BJ (cell line): ENCODE data around the gene DEFB114. TPM values are rescaled to one million over a fixed set of nuclear protein-coding genes. Genes with fewer than 3 reads are reported as not detected.

ENCODE experiments used
- CTCF ChIA-PET: fragments of 350-600 bp; formaldehyde crosslinking; extraction: SDS; loops from one replicate; lab custom pipeline; 2021; ENCODE audit warnings: antibody characterized with exemption, inconsistent platforms; lab: Yijun Ruan, JAX
- POLR2A ChIA-PET: fragments of 300-600 bp; sonication (Branson Sonifier 250); formaldehyde crosslinking; extraction: SDS; loops from one replicate; lab custom pipeline; 2021; ENCODE audit warnings: antibody characterized with exemption; lab: Charles Lee
- DNase-seq: peaks from one replicate; pipeline ENCODE4 v3.0.0-alpha.2; 2011; ENCODE audit warnings: low read depth
- H3K27me3 ChIP-seq: 2 replicates; pipeline ENCODE4 v1.6.0; 2011; ENCODE audit warnings: low read length; ENCODE audit not compliant: control insufficient read depth, insufficient read depth
- H3K36me3 ChIP-seq: 2 replicates; pipeline ENCODE4 v1.5.1; 2011; ENCODE audit warnings: low read length; ENCODE audit not compliant: control insufficient read depth, insufficient read depth
- H3K4me3 ChIP-seq: 2 replicates; pipeline ENCODE4 v1.5.1; 2011; ENCODE audit warnings: low read depth, mild to moderate bottlenecking, control low read depth, low read length
- polyA plus RNA-seq: library from polyadenylated mRNA; depleted of rRNA; stranded (reverse); fragments of >200 nt; gene quantifications from 2 replicates; pipeline ENCODE4 v1.2.3, GENCODE V29; 2011
- TF ChIP-seq, protein P1 (sequence below): IDR thresholded peaks from 2 replicates; pipeline ENCODE4 v1.5.1; 2011; ENCODE audit warnings: low read depth, mild to moderate bottlenecking, control low read depth, inconsistent platforms, low read length, moderate library complexity; ENCODE audit not compliant: insufficient read depth

The DEFB114 gene
- polyA plus RNA-seq, 1 experiment, result not detected

DNA sequence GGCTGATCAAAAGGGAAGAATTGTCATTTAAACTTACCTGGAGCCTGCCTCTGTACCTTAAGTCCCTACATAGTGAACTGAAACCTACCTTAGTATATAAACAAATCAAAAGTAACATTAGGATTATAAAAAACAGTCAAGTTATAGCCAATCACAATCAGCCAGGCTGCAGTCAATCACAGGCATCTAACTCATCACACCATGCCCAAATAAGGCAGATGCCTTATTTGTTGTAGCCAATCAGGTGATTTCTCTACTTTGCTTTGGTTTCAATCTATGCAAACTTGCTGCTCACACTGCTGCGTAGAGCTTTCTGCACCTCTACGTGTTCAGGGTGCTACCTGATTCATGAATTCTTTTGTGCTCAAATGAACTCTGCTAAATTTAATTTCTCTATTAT is 23.8 kb upstream of the DEFB114 start:
- ChIA-PET CTCF (no interaction called here), POLR2A (no interaction called here)
- no peak for DNase-seq
- Histone ChIP-seq H3K36me3 (no peaks in the 10 kb centered on the region), H3K4me3 (no peak overlapping the region), H3K27me3 (no peaks in the 10 kb centered on the region)
- TF ChIP-seq, protein P1, sequence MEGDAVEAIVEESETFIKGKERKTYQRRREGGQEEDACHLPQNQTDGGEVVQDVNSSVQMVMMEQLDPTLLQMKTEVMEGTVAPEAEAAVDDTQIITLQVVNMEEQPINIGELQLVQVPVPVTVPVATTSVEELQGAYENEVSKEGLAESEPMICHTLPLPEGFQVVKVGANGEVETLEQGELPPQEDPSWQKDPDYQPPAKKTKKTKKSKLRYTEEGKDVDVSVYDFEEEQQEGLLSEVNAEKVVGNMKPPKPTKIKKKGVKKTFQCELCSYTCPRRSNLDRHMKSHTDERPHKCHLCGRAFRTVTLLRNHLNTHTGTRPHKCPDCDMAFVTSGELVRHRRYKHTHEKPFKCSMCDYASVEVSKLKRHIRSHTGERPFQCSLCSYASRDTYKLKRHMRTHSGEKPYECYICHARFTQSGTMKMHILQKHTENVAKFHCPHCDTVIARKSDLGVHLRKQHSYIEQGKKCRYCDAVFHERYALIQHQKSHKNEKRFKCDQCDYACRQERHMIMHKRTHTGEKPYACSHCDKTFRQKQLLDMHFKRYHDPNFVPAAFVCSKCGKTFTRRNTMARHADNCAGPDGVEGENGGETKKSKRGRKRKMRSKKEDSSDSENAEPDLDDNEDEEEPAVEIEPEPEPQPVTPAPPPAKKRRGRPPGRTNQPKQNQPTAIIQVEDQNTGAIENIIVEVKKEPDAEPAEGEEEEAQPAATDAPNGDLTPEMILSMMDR, result no peak

DNA sequence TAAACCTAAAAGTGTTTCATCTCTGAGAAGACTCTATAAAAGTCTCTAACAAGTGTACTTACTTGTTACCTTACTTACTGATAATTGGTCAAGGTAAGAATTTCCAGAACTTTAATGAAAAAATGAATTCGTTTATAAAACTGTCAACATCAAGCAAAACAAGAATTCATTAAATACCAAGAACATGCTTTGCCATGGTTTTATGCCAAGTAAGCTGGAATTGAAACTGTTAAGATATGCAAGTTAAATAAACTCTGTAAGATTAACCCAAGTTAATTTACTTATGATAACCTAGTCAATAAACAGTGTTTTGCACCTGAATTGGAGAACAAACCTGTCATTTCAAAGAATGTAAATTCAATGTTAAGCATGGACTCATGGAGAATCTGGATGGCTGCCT is 22.6 kb upstream of the DEFB114 start:
- Histone ChIP-seq H3K4me3 (no peak overlapping the region), H3K27me3 (no peaks in the 10 kb centered on the region), H3K36me3 (no peaks in the 10 kb centered on the region)
- TF ChIP-seq, protein P1, result no peak
- DNase-seq, result no peak
- ChIA-PET POLR2A (no interaction called here), CTCF (no interaction called here)

DNA sequence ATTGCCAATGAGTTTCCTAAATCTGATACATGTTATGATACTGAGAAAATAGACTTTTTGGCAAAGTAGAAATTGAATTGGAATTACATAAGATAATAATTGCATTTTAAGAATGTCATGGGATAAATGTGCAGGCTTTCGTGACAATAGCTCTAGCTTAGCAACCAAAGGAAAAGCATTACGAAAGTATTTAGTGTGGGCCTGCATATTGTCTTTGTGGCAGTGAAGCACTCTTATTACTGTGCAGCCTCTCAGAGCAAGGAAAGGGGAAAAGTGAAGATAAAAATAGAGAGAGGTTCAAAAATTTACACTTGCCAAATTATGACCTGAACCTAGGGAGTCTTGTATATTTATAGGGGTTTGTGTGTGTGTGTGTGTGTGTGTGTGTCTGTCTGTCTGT is 18.1 kb upstream of the DEFB114 start:
- Histone ChIP-seq H3K27me3 (no peaks in the 10 kb centered on the region), H3K4me3 (no peak overlapping the region), H3K36me3 (no peaks in the 10 kb centered on the region)
- CTCF ChIA-PET, result no interaction called here
- POLR2A ChIA-PET, result no interaction called here
- TF ChIP-seq, protein P1, result no peak
- DNase-seq, result no peak

DNA sequence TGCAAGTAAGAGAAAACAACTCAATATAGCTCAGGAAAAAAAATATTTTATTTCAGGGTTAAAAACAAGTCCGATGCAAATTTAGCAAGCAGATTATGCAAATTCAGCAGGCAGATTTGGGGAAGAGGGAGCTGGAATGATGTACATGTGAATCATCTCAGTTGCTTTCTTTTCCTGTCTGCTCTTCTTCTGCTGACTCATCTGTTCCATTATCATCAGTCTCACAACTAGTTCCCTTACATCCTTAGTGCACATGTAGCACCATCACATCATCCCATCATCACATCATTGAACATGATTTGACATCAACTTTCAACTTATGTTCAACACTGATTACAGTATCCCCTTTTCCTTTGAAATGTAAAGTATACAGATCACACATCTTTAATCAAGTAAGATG is 16.9 kb upstream of the DEFB114 start:
- Histone ChIP-seq H3K36me3 (no peaks in the 10 kb centered on the region), H3K27me3 (no peaks in the 10 kb centered on the region), H3K4me3 (no peak overlapping the region)
- TF ChIP-seq, protein P1, result no peak
- POLR2A ChIA-PET, result no interaction called here
- CTCF ChIA-PET, result no interaction called here
- DNase-seq, result no peak

DNA sequence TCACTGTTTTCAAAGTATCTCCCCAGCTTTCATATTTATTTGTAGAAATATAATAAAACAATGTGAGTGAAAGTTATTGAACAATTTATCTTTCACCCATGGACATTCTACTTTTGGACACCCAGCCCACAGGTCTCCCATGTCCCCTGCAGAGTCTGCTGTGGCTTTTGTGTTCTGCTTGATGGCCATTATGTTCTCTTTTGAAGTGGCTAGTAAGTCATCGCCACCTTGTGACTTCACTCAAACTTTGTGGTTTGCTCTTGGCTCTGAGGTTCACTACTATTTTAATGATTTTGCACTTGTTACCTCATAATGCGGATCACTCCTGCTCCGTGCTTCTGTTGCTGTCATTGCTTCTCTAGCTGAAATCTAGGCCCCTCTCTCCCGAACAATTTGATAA is 15.6 kb upstream of the DEFB114 start:
- POLR2A ChIA-PET, result no interaction called here
- TF ChIP-seq, protein P1, result no peak
- H3K4me3 ChIP-seq, result no peak overlapping the region
- CTCF ChIA-PET, result interaction anchor here (0.6 to 0.7 kb wide), 2 partner anchors 15 to 59 kb away, joined by 3 read pairs; no protein-coding TSS in a partner anchor
- no peaks in the 10 kb centered on the region for H3K27me3 ChIP-seq
- H3K36me3 ChIP-seq, result no peaks in the 10 kb centered on the region
- DNase-seq, result no peak
